PC-9 (cell line): ENCODE results near the gene NCOA5. TPM values are rescaled to one million over a fixed set of nuclear protein-coding genes. Genes with fewer than 3 reads are reported as not detected.

Experiments used
- BruUV-seq: library from RNA; stranded (reverse); fragments of 400-500 nt; replicated peaks from 2 replicates; lab custom pipeline; 2021; lab: Mats Ljungman, UMichigan
- CTCF ChIA-PET: fragments of 300-600 bp; sonication (Branson Sonifier 250); formaldehyde crosslinking; loops from one replicate; lab custom pipeline; 2022; ENCODE audit warnings: antibody characterized with exemption; lab: Charles Lee
- POLR2A ChIA-PET: fragments of 300-600 bp; sonication (Branson Sonifier 250); formaldehyde crosslinking; loops from one replicate; lab custom pipeline; 2022; ENCODE audit warnings: antibody characterized with exemption; ENCODE audit not compliant: unreplicated experiment; lab: Charles Lee
- DNase-seq, 2 experiments: peaks; one replicate each; pipeline versions ENCODE4 v3.0.0 to v3.0.0-alpha.2; 2015 to 2022; ENCODE audit warnings: mixed read lengths in 1 of 2
- H2AFZ ChIP-seq: fragments of 200-600 bp; sonication (generic); 2 replicates; pipeline ENCODE4 v1.8.1; 2017; ENCODE audit warnings: antibody characterized with exemption
- H3F3A ChIP-seq: fragments of 200-600 bp; sonication (generic); 2 replicates; pipeline ENCODE4 v1.8.1; 2017; ENCODE audit warnings: antibody characterized with exemption, mild to moderate bottlenecking, low read depth; ENCODE audit not compliant: insufficient read depth
- H3K27ac ChIP-seq: fragments of 200-600 bp; sonication (generic); 2 replicates; pipeline ENCODE4 v1.6.1; 2016; ENCODE audit warnings: mixed run types
- H3K27me3 ChIP-seq: fragments of 200-600 bp; sonication (generic); 2 replicates; pipeline ENCODE4 v1.6.1; 2016; ENCODE audit warnings: low read depth, mixed run types; ENCODE audit not compliant: insufficient read depth
- H3K36me3 ChIP-seq: fragments of 200-600 bp; sonication (generic); 2 replicates; pipeline ENCODE4 v1.6.1; 2016; ENCODE audit warnings: low read depth, mixed run types
- H3K4me1 ChIP-seq: fragments of 200-600 bp; sonication (generic); replicated peaks from 2 replicates; pipeline ENCODE4 v1.6.1; 2016; ENCODE audit warnings: mixed run types; ENCODE audit not compliant: insufficient read depth
- H3K4me2 ChIP-seq: fragments of 200-600 bp; sonication (generic); 2 replicates; pipeline ENCODE4 v1.6.1; 2017; ENCODE audit warnings: mixed run types
- H3K4me3 ChIP-seq: fragments of 200-600 bp; sonication (generic); 2 replicates; pipeline ENCODE4 v1.6.1; 2016; ENCODE audit warnings: mixed run types
- H3K79me2 ChIP-seq: fragments of 200-600 bp; sonication (generic); 2 replicates; pipeline ENCODE4 v1.6.1; 2017; ENCODE audit warnings: low read depth, mixed run types
- H3K9me2 ChIP-seq: fragments of 200-600 bp; sonication (generic); 2 replicates; pipeline ENCODE4 v1.8.1; 2017; ENCODE audit warnings: mild to moderate bottlenecking; ENCODE audit not compliant: insufficient read depth
- H3K9me3 ChIP-seq: fragments of 200-600 bp; sonication (generic); 2 replicates; pipeline ENCODE4 v1.8.1; 2016; ENCODE audit warnings: low read depth; ENCODE audit not compliant: insufficient read depth
- H4K20me1 ChIP-seq: fragments of 200-600 bp; sonication (generic); 2 replicates; pipeline ENCODE4 v1.8.1; 2017; ENCODE audit not compliant: insufficient read depth
- EZH2 ChIP-seq: fragments of 200-600 bp; sonication (generic); IDR thresholded peaks from 2 replicates; pipeline ENCODE4 v1.8.0; 2017; ENCODE audit warnings: antibody characterized with exemption, low read depth
- intact Hi-C: fragments of 100-400 bp; cut with micrococcal nuclease; formaldehyde crosslinking; loops from one replicate; pipeline ENCODE4 v1.10.0; 2022; ENCODE audit not compliant: unreplicated experiment
- total RNA-seq: library from RNA; stranded (reverse); gene quantifications from 2 replicates; pipeline ENCODE4 v1.2.3, GENCODE V29; 2021
- TF ChIP-seq, protein P1 (sequence below): fragments of 200-600 bp; sonication (generic); conservative IDR thresholded peaks from 2 replicates; pipeline ENCODE4 v1.6.1; 2017; ENCODE audit warnings: mixed run types, antibody characterized with exemption, mild to moderate bottlenecking, moderate library complexity

Gene NCOA5
- total RNA-seq, 1 experiment from 2014 or later, result 28.1 TPM

DNA sequence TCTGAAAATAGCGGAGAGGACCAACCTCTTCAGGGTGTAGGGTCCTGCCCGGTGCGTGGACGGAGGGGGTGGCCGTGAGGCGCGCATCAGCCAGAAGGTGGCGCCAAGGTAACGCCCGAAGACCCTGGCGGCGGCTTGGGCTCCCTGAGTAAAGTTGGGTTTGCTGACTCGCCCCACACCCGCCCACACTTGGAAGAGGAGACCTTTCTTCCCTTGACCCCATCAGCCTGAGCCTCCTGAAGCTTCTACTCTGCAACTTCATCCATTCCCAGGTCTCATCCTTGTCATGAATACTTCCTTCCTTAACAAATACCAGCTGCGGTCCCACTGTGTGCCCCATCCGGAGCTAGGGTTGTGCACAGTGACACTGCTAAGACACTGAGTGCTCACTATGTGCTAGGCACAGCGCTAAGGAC lies 43.0 kb upstream of the NCOA5 start:
- Histone ChIP-seq H3K4me1 (peaks cover 3% of the 10 kb centered on the region), H3K4me2 (no peak overlapping the region), H2AFZ (no peak overlapping the region), H3K36me3 (no peaks in the 10 kb centered on the region), H3K4me3 (no peak overlapping the region), H3K9me3 (no peaks in the 10 kb centered on the region), H3K27me3 (peaks cover 90% of the 10 kb centered on the region), H3K9me2 (no peaks in the 10 kb centered on the region), H4K20me1 (no peaks in the 10 kb centered on the region), H3K27ac (no peak overlapping the region), H3K79me2 (no peaks in the 10 kb centered on the region), H3F3A (no peaks in the 10 kb centered on the region)
- POLR2A ChIA-PET, result no interaction called here
- no peak for TF ChIP-seq EZH2
- TF ChIP-seq, protein P1, sequence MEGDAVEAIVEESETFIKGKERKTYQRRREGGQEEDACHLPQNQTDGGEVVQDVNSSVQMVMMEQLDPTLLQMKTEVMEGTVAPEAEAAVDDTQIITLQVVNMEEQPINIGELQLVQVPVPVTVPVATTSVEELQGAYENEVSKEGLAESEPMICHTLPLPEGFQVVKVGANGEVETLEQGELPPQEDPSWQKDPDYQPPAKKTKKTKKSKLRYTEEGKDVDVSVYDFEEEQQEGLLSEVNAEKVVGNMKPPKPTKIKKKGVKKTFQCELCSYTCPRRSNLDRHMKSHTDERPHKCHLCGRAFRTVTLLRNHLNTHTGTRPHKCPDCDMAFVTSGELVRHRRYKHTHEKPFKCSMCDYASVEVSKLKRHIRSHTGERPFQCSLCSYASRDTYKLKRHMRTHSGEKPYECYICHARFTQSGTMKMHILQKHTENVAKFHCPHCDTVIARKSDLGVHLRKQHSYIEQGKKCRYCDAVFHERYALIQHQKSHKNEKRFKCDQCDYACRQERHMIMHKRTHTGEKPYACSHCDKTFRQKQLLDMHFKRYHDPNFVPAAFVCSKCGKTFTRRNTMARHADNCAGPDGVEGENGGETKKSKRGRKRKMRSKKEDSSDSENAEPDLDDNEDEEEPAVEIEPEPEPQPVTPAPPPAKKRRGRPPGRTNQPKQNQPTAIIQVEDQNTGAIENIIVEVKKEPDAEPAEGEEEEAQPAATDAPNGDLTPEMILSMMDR, result peak; percentile 90
- intact Hi-C loops, result loop anchor here (1.0 to 5.0 kb wide), 5 partner anchors 175 to 306 kb away; partner anchors contain the start of gene CDH22
- CTCF ChIA-PET, result interaction anchor here (0.6 to 1.5 kb wide), 5 partner anchors 40 to 305 kb away, joined by 3 to 12 read pairs (median 3); no protein-coding TSS in a partner anchor
- peak in 1 of 2 experiments; percentile 72 for DNase-seq
- BruUV-seq, result no TSS peak

DNA sequence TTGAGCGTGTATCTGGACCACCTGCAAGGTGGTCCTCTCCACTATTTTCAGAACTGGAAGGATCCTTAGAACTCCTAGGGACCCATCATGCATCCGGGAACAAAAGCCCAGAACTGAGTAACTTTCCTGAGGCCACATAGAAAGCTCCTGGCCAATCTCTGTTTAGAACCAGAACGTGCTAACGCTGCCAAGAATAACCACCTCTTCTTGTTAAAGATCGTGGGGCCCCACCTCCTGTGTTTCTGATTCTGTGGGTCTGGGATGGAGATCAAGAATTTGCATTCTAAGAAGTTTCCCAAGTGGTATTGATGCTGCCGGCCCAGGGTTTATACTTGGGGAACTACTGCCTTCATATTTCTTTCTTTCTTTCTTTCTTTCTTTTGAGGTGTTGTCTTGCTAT lies 41.6 kb upstream of the NCOA5 start:
- POLR2A ChIA-PET, result no interaction called here
- Histone ChIP-seq H3K9me2 (no peaks in the 10 kb centered on the region), H3K79me2 (no peaks in the 10 kb centered on the region), H3F3A (no peaks in the 10 kb centered on the region), H3K27ac (no peak overlapping the region), H3K4me1 (peaks cover 10% of the 10 kb centered on the region), H2AFZ (no peak overlapping the region), H3K4me3 (no peak overlapping the region), H3K4me2 (no peak overlapping the region), H4K20me1 (no peaks in the 10 kb centered on the region), H3K9me3 (no peaks in the 10 kb centered on the region), H3K36me3 (no peaks in the 10 kb centered on the region), H3K27me3 (peaks cover 77% of the 10 kb centered on the region)
- intact Hi-C loops, result loop anchor here (5.0 kb wide), 2 partner anchors 176 to 196 kb away; partner anchors contain the start of gene CDH22
- no peak for TF ChIP-seq EZH2
- TF ChIP-seq, protein P1, result no peak
- DNase-seq, result no peak
- BruUV-seq, result no TSS peak
- CTCF ChIA-PET, result interaction anchor here (0.6 kb wide), 1 partner anchor 1096 kb away, joined by 5 read pairs; no protein-coding TSS in a partner anchor

DNA sequence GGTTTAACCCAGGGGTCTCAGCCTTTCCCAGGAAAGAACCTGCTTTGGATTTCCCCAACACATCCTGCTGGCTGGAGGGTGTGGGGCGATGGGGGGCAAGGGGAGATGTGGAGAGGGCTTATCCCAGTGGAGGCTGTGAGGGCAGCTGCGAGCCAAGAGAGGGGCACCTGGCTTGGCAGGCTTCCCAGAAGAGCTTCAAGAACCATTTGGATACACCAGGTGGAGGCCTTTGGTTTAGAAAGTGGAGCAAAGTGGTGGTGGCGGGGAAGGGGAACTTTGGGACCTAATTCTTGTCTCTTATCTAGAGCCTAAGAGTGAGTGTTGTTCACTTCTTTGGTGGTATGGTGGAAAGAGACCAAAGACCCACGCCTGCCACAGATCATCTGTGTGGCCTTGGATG lies 40.8 kb upstream of the NCOA5 start:
- POLR2A ChIA-PET, result no interaction called here
- DNase-seq, result no peak
- Histone ChIP-seq H3K27ac (no peak overlapping the region), H3K4me3 (no peak overlapping the region), H3K9me3 (no peaks in the 10 kb centered on the region), H3K79me2 (no peaks in the 10 kb centered on the region), H3F3A (no peaks in the 10 kb centered on the region), H3K4me1 (peaks cover 10% of the 10 kb centered on the region), H3K4me2 (no peak overlapping the region), H3K27me3 (peaks cover 68% of the 10 kb centered on the region), H4K20me1 (no peaks in the 10 kb centered on the region), H3K9me2 (no peaks in the 10 kb centered on the region), H2AFZ (no peak overlapping the region), H3K36me3 (no peaks in the 10 kb centered on the region)
- intact Hi-C loops, result loop anchor here (5.0 kb wide), 2 partner anchors 177 to 197 kb away; partner anchors contain the start of gene CDH22
- CTCF ChIA-PET, result no interaction called here
- TF ChIP-seq, protein P1, result no peak
- TF ChIP-seq EZH2, result no peak
- BruUV-seq, result no TSS peak
